PC-3 (cell line): ENCODE measurements around the gene SPG11.

ENCODE experiments used
- CTCF ChIP-seq: fragments of 300-600 bp; sonication (generic); conservative IDR thresholded peaks from 2 replicates; pipeline ENCODE4 v1.5.1; 2017; ENCODE audit warnings: antibody characterized with exemption, low read depth, mild to moderate bottlenecking, low read length
- EZH2 ChIP-seq: fragments of 300-600 bp; sonication (generic); IDR thresholded peaks from one replicate; pipeline ENCODE4 v1.6.1; 2017; ENCODE audit warnings: antibody characterized with exemption, mild to moderate bottlenecking, low read length; ENCODE audit not compliant: unreplicated experiment
- EZH2phosphoT487 ChIP-seq: fragments of 300-600 bp; sonication (generic); IDR thresholded peaks from 2 replicates; pipeline ENCODE4 v1.6.1; 2018; ENCODE audit warnings: mild to moderate bottlenecking, antibody characterized with exemption, low read length, borderline replicate concordance

GRCh38 chr15:44692659-44693058 is 29.2 kb upstream of the SPG11 start:
- TF ChIP-seq CTCF (no peak), EZH2 (no peak), EZH2phosphoT487 (no peak)
